ENCODE data around the gene SLC43A3.

GRCh38 chr11:57457643-57458023, 30.7 kb upstream of the SLC43A3 start:
- TF ChIP-seq CTCF (IDR thresholded peaks at IDR 0.05; ENCODE audit: extremely low read depth in 1 of 2, insufficient read depth in 1 of 2, low read depth in 1 of 2, low read length in 2 of 2), result no peak
- TF ChIP-seq EZH2 (IDR thresholded peaks at IDR 0.05; ENCODE audit: borderline replicate concordance, low read depth, low read length, severe bottlenecking), result no peak
- no peak for TF ChIP-seq POLR2A (IDR thresholded peaks at IDR 0.05; ENCODE audit: low read depth, low read length)
- TF ChIP-seq MYC (IDR thresholded peaks at IDR 0.05; ENCODE audit: low read depth, low read length), result no peak
